Stimulated activated CD4-positive, alpha-beta T cell treated with anti-CD3 and anti-CD28 coated beads, Interleukin-4, amount 100 ng/mL, for 1 hour (primary cell): ENCODE measurements around the gene DNAH3.
"Not testable (repeated sequence)": the region's sequence is repeated elsewhere in the genome, so short reads cannot be mapped to it uniquely, and the experiment has no call there.

Experiments
- DNase-seq: peaks from one replicate; pipeline ENCODE4 v3.0.0-alpha.2; 2020

The DNAH3 gene

GRCh38 chr16:21166561-21166961 lies 15.9 kb upstream of the DNAH3 start:
- no peak for DNase-seq

- DNase-seq: no peak
Observed at GRCh38 chr16:21164521-21165168, 14.0 kb upstream of the DNAH3 start.

GRCh38 chr16:21163576-21163975 lies 12.9 kb upstream of the DNAH3 start:
- DNase-seq: no peak

GRCh38 chr16:21162661-21163151 lies 12.1 kb upstream of the DNAH3 start:
- no peak for DNase-seq

- no peak for DNase-seq
Observed at GRCh38 chr16:21161211-21161610, 10.6 kb upstream of the DNAH3 start.

- DNase-seq: no peak
Observed at GRCh38 chr16:21160276-21160675, 9.6 kb upstream of the DNAH3 start.

- peak; percentile 22 for DNase-seq
Observed at GRCh38 chr16:21159281-21159951, 8.8 kb upstream of the DNAH3 start.

- peak; percentile 85 for DNase-seq
Observed at GRCh38 chr16:21158208-21159110, 7.8 kb upstream of the DNAH3 start, which contains the start of gene LDAF1. TSS of gene LDAF1 (plus strand) at chr16:21158674. CDS start at chr16:21161183, 2,509 bp downstream.

GRCh38 chr16:21157632-21158031 lies 7.0 kb upstream of the DNAH3 start:
- no peak for DNase-seq

GRCh38 chr16:21156767-21157467 lies 6.3 kb upstream of the DNAH3 start:
- no peak for DNase-seq

- not testable (repeated sequence) for DNase-seq
Observed at GRCh38 chr16:21156011-21156410, 5.4 kb upstream of the DNAH3 start.

GRCh38 chr16:21153124-21153729 lies 2.6 kb upstream of the DNAH3 start:
- DNase-seq: not testable (repeated sequence)

GRCh38 chr16:21152160-21153030 lies 1.7 kb upstream of the DNAH3 start:
- not testable (repeated sequence) for DNase-seq

GRCh38 chr16:21145738-21146137 lies 4.9 kb downstream of the DNAH3 start:
- no peak for DNase-seq

GRCh38 chr16:21134053-21134452 lies 16.6 kb downstream of the DNAH3 start:
- DNase-seq: no peak

GRCh38 chr16:21130811-21131210 lies 19.8 kb downstream of the DNAH3 start:
- no peak for DNase-seq

- no peak for DNase-seq
Observed at GRCh38 chr16:21128991-21129390, 21.7 kb downstream of the DNAH3 start.

GRCh38 chr16:21126518-21126917 lies 24.1 kb downstream of the DNAH3 start:
- DNase-seq: no peak

- no peak for DNase-seq
Observed at GRCh38 chr16:21125191-21125590, 25.5 kb downstream of the DNAH3 start.

GRCh38 chr16:21120976-21121520 lies 29.6 kb downstream of the DNAH3 start:
- DNase-seq: no peak

GRCh38 chr16:21117567-21117966 lies 33.1 kb downstream of the DNAH3 start:
- DNase-seq: no peak
